Type B pancreatic cell (in vitro differentiated cells): Measurements from ENCODE around the gene SBK1. TPM values are rescaled to one million over a fixed set of nuclear protein-coding genes. Genes with fewer than 3 reads are reported as not detected.
"Not testable (repeated sequence)": the region's sequence is repeated elsewhere in the genome, so short reads cannot be mapped to it uniquely, and the experiment has no call there.

ENCODE experiments used
- DNase-seq: peaks from one replicate; pipeline ENCODE4 v3.0.0; 2021; ENCODE audit warnings: mixed read lengths; ENCODE audit not compliant: unreplicated experiment; ENCODE audit errors: extremely low spot score
- H3K27ac Mint-ChIP-seq: 2 replicates; pipeline ENCODE4 v1.8.0; 2021; ENCODE audit warnings: mild to moderate bottlenecking, mixed read lengths
- H3K27me3 Mint-ChIP-seq: 2 replicates; pipeline ENCODE4 v1.8.0; 2021; ENCODE audit warnings: mixed read lengths
- H3K36me3 Mint-ChIP-seq: 2 replicates; pipeline ENCODE4 v1.8.0; 2021; ENCODE audit warnings: mixed read lengths
- H3K4me1 Mint-ChIP-seq: one replicate; pipeline ENCODE4 v1.8.0; 2021; ENCODE audit warnings: mixed read lengths; ENCODE audit not compliant: unreplicated experiment
- H3K4me3 Mint-ChIP-seq: 2 replicates; pipeline ENCODE4 v1.8.0; 2021; ENCODE audit warnings: mild to moderate bottlenecking, mixed read lengths
- H3K9me3 Mint-ChIP-seq: 2 replicates; pipeline ENCODE4 v1.8.0; 2021; ENCODE audit warnings: mixed read lengths
- total RNA-seq: library from RNA; stranded (reverse); gene quantifications from 2 replicates; pipeline ENCODE4 v1.2.1, GENCODE V29; 2021; ENCODE audit warnings: low replicate concordance
- TF ChIP-seq, protein P1 (sequence below): fragments of 200-600 bp; sonication (generic); conservative IDR thresholded peaks from 2 replicates; pipeline ENCODE4 v1.5.0; 2021; ENCODE audit warnings: antibody characterized with exemption, mild to moderate bottlenecking

The SBK1 gene
- total RNA-seq, 1 donor from 2014 or later, result 31.9 TPM

DNA sequence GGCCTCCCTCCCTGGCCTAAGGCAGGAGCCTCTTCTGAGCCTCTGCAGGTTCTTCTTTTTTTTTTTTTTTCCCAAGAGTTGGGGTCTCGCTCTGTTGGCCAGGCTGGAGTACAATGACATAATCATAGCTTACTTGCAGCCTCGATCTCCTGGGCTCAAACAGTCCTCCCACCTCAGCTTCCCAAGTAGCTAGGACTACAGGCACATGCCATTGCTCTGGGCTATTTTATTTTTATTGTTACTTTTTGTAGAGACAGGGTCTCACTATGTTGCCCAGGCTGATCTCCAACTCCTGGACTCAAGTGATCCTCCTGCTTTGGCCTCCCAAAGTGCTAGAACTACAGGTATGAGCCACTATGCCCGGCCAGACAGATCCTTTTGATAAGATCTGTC is 32.6 kb downstream of the SBK1 start:
- peak overlapping the region; percentile 84 for H3K27ac Mint-ChIP-seq

DNA sequence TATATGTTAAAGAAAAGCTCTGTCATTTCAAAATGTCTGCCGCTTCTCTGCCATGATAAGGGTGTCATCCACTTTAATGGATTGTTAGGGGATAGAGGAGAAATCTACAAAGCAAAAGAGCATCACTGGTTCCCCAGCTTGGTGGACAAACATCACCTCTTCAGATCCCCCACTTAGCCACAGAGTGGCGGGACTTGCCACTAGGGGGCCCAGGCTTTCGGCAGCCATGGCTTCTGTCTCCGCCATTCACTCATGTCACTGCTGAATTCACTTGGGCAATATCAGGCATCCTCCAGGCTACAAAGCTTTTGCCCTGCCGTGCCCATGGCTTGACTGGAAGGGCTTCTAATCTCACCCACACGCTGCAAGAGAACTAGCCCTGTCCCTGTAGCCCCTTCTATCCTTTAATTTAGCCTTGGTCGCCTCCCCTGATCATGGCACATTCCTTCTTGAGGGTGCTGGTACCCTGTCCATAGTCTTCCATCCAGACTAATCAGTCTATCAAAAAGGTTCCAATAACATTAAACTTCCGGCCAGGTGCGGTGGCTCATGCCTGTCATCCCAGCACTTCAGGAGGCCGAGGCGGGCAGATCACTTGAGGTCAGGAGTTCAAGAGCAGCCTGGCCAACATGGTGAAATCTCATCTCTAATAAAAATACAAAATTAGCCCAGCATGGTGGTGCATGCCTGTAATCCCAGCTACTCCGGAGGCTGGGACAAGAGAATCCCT is 34.7 kb downstream of the SBK1 start:
- no peaks in the 10 kb centered on the region for H3K27me3 Mint-ChIP-seq
- H3K36me3 Mint-ChIP-seq, result no peaks in the 10 kb centered on the region
- peak overlapping the region; percentile 69 for H3K27ac Mint-ChIP-seq
- H3K4me3 Mint-ChIP-seq, result no peak overlapping the region
- H3K9me3 Mint-ChIP-seq, result no peaks in the 10 kb centered on the region
- H3K4me1 Mint-ChIP-seq, result peaks cover 6% of the 10 kb centered on the region
- TF ChIP-seq, protein P1, sequence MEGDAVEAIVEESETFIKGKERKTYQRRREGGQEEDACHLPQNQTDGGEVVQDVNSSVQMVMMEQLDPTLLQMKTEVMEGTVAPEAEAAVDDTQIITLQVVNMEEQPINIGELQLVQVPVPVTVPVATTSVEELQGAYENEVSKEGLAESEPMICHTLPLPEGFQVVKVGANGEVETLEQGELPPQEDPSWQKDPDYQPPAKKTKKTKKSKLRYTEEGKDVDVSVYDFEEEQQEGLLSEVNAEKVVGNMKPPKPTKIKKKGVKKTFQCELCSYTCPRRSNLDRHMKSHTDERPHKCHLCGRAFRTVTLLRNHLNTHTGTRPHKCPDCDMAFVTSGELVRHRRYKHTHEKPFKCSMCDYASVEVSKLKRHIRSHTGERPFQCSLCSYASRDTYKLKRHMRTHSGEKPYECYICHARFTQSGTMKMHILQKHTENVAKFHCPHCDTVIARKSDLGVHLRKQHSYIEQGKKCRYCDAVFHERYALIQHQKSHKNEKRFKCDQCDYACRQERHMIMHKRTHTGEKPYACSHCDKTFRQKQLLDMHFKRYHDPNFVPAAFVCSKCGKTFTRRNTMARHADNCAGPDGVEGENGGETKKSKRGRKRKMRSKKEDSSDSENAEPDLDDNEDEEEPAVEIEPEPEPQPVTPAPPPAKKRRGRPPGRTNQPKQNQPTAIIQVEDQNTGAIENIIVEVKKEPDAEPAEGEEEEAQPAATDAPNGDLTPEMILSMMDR, result peak; percentile 87
- no peak for DNase-seq

More for the DNA sequence above, 32.6 kb downstream of the SBK1 start:
- no peak overlapping the region for H3K4me3 Mint-ChIP-seq
- H3K9me3 Mint-ChIP-seq, result no peaks in the 10 kb centered on the region
- H3K27me3 Mint-ChIP-seq, result no peaks in the 10 kb centered on the region
- H3K4me1 Mint-ChIP-seq, result peaks cover 6% of the 10 kb centered on the region
- no peaks in the 10 kb centered on the region for H3K36me3 Mint-ChIP-seq
- TF ChIP-seq, protein P1, result no peak
- DNase-seq, result no peak

DNA sequence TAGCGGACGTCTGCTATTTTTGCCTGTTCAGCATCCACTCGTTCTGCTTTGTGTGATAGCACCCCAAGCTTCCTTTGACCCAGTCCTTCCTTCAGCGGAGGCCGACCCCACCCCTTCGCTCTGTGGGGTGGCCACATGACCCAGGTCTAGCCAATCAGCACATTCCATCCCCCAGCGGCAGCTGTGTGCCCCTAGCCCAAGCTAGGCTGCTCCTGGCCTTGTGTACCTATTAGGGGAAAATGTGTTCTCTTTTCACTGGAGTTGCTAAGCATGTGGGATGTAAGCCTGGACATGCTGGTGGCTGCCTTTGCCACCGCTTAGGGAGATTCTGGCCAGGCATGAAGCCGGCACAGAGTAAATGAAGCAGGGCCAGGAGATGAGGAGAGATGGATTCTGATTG is 37.9 kb downstream of the SBK1 start:
- DNase-seq, H3K4me3 Mint-ChIP-seq, H3K27ac Mint-ChIP-seq, H3K9me3 Mint-ChIP-seq, H3K36me3 Mint-ChIP-seq, H3K27me3 Mint-ChIP-seq, H3K4me1 Mint-ChIP-seq: not testable (repeated sequence)

DNA sequence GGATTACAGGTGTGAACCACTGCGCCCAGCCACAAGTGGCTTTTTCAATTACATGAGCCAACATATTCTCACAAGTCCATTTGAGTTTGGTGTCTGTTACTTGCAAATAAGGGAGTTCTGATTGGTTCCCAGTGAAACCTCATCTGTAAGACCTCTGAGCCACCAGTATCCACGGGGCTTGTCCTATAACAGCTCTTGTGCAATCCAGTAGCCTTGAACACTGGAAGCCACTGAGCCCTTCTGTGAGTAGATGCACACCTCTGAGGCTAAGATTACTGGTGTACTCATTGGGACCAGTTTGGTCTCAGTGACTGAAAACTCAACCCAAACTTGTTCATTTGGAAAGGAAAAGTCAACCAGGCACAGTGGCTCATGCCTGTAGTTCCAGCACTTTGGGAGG is 38.7 kb downstream of the SBK1 start:
- H3K4me3 Mint-ChIP-seq, H3K4me1 Mint-ChIP-seq, H3K27ac Mint-ChIP-seq, DNase-seq, H3K9me3 Mint-ChIP-seq, H3K27me3 Mint-ChIP-seq, H3K36me3 Mint-ChIP-seq: not testable (repeated sequence)

DNA sequence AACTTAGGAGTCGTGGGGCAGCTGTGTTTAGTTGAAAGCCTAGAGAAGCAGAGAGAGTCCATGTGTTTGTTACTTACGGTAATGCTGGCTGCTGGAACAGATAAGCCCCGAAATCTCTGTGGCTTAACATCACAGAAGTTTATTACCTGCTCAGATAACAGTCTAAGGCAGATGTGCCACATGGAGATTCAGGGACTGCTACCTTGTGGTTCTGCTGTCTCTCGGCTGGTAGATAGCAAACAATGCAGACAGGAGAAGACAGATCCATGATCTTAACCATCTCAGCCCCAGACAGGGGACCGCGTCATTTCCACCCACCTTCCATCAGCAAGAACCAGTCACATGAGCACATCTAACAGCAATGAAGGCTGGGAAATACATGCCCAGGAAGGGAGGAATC is 40.3 kb downstream of the SBK1 start:
- H3K4me1 Mint-ChIP-seq, H3K27ac Mint-ChIP-seq, DNase-seq, H3K4me3 Mint-ChIP-seq, H3K36me3 Mint-ChIP-seq, H3K9me3 Mint-ChIP-seq, H3K27me3 Mint-ChIP-seq: not testable (repeated sequence)

DNA sequence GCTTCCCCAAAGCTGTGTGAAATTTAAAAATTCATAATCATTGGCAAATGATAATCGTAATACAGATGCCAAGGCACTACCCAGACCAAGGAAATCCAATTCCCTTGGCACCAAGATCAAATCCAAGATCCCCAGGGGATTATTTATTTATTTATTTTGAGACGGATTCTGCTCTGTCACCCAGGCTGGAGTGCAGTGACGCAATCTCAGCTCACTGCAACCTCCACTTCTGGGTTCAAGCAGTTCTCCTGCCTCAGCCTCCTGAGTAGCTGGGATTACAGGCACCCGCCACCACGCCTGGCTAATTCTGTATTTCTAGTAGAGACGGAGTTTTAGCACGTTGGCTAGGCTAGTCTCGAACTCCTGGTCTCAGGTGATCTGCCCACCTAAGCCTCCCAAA is 43.4 kb downstream of the SBK1 start:
- DNase-seq, H3K4me1 Mint-ChIP-seq, H3K4me3 Mint-ChIP-seq, H3K9me3 Mint-ChIP-seq, H3K27me3 Mint-ChIP-seq, H3K27ac Mint-ChIP-seq, H3K36me3 Mint-ChIP-seq: not testable (repeated sequence)

DNA sequence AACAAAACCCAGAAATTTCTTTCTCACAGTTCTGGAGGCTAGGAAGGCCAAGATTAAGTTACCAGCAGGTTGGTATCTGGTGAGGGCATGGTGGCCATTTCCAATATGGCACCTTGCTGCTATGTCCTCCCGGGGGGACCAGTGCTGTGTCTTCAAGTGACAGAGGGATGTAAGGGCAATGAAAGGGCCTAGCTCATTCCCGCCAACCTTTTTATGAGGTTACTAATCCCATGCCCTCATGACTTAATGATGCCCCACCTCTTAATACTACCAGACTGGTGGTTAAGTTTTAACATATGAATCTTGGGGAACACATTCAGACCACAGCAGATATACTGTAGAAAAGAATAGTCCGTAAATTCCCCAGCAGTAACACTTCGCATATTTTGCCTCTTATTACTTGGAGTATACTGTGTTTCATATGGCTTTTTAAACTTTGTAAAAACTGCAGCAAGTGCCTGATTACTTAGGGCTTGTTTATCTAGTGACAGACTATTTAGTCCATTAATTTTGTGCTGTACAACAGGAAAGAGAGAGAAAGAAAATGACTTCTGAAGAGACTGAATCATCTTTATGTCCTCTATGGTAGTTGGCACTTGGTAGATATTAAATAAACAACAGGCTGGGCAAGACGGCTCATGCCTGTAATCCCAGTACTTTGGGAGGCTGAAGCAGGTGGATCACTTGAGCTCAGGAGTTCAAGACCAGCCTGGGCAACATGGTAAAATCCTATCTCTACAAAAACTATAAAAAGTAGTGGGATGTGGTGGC is 44.8 kb downstream of the SBK1 start:
- H3K4me1 Mint-ChIP-seq, H3K36me3 Mint-ChIP-seq, H3K4me3 Mint-ChIP-seq, DNase-seq, H3K27me3 Mint-ChIP-seq, H3K27ac Mint-ChIP-seq, H3K9me3 Mint-ChIP-seq: not testable (repeated sequence)

DNA sequence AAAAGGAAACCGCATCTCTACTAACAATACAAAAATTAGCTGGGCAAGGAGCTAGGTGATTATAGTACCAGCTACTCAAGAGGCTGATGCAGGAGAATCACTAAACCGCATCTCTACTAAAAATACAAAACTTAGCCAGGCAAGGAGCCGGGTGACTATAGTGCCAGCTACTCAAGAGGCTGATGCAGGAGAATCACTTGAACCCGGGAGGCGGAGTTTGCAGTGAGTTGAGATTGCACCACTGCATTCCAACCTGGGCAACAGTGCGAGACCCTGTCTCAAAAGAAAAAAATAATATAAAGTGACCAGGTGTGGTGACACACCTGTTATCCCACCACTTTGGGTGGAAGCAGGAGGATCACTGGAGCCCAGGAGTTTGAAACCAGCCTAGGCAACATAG is 45.9 kb downstream of the SBK1 start:
- H3K4me1 Mint-ChIP-seq, H3K36me3 Mint-ChIP-seq, H3K4me3 Mint-ChIP-seq, H3K27me3 Mint-ChIP-seq, H3K27ac Mint-ChIP-seq, H3K9me3 Mint-ChIP-seq: not testable (repeated sequence)
- peak; percentile 7 for DNase-seq

DNA sequence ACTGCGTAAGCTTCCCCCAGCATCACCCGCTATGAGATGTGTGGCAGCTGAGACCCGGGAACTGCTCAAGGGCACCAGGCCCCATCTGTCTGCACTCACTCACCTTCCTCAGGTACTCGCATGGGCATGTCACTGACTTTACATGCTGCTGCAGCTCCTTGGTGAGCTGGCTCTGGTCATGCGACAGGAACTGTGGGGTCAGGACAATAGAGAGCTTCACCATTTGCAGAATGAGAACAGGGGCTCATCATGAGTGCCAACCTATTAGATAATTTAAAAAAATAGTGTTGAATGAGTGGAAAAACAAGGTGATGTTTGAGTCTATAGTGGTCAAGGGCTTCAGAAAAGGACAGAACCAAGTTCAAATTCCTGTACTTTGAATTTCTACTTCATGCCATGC is 70.3 kb downstream of the SBK1 start:
- H3K9me3 Mint-ChIP-seq, H3K27me3 Mint-ChIP-seq, H3K4me1 Mint-ChIP-seq, H3K27ac Mint-ChIP-seq, H3K4me3 Mint-ChIP-seq, DNase-seq, H3K36me3 Mint-ChIP-seq: not testable (repeated sequence)

DNA sequence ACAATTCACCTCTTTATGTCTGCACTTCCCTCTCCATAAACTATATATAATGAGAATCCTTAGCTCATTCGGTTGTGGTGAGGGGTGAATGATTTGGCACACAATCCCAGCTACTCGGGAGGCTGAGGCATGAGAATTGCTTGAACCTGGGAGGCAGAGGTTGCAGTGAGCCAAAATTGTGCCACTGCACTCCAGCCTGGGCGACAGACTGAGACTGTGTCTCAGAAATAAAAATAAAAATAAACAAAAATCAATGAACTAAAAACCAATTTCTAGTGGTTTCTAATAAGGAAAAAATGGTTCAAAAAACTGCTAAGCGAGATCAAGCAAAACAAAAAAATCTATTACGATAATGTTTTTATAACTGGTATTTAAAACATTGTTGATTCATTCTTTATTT is 71.1 kb downstream of the SBK1 start, which contains the start of gene NPIPB6:
Gene NPIPB6, minus strand, starts transcription at position 101 of the 400 bp plus-strand sequence. CDS start 686 bp downstream, outside the sequence.
- not testable (repeated sequence) for H3K4me3 Mint-ChIP-seq, H3K9me3 Mint-ChIP-seq, H3K27ac Mint-ChIP-seq, H3K36me3 Mint-ChIP-seq, H3K4me1 Mint-ChIP-seq, H3K27me3 Mint-ChIP-seq, DNase-seq
